Peyer's patch (tissue), 4 donors: ENCODE results near the gene CGA. TPM values are rescaled to one million over a fixed set of nuclear protein-coding genes. Genes with fewer than 3 reads are reported as not detected.
"Not testable (repeated sequence)": the region's sequence is repeated elsewhere in the genome, so short reads cannot be mapped to it uniquely, and the experiment has no call there.

ENCODE experiments used
- DNase-seq, 3 donors: peaks; one replicate each; pipeline ENCODE4 v3.0.0-alpha.2; 2017 to 2019
- H3K27ac ChIP-seq, 4 donors: fragments of 200-600 bp; sonication (generic); one replicate each; pipeline ENCODE4 v1.5.1; 2016 to 2019
- H3K27me3 ChIP-seq, 2 donors: fragments of 200-600 bp; sonication (generic); one replicate each; pipeline ENCODE4 v1.5.1; 2019
- H3K36me3 ChIP-seq, 3 donors: fragments of 200-600 bp; sonication (generic); one replicate each; pipeline ENCODE4 v1.5.1; 2016 to 2019
- H3K4me1 ChIP-seq, 4 donors: fragments of 200-600 bp; sonication (generic); one replicate each; pipeline ENCODE4 v1.5.1; 2016 to 2019
- H3K4me3 ChIP-seq, 4 donors: fragments of 200-600 bp; sonication (generic); 1 replicate in 3 of 4; 2 replicates in 1 of 4; pipeline ENCODE4 v1.5.1; 2016 to 2019; ENCODE audit warnings: mild to moderate bottlenecking in 1 of 4
- H3K9me3 ChIP-seq, 4 donors: fragments of 200-600 bp; sonication (generic); one replicate each; pipeline ENCODE4 v1.5.1; 2016 to 2019; ENCODE audit warnings: mild to moderate bottlenecking in 1 of 4
- CTCF ChIP-seq, 6 experiments: fragments of 450-650 bp in 4 of 6; fragments of 200-600 bp in 2 of 6; sonication (generic) in 1 of 6; IDR thresholded peaks; one replicate each; pipeline ENCODE4 v1.5.1; 2017 to 2019; ENCODE audit warnings: antibody characterized with exemption in 6 of 6, mild to moderate bottlenecking in 3 of 6, moderate library complexity in 1 of 6
- POLR2A ChIP-seq, 2 donors: fragments of 450-650 bp; IDR thresholded peaks; one replicate each; pipeline ENCODE4 v1.5.1; 2017; ENCODE audit warnings: antibody characterized with exemption in 2 of 2, mild to moderate bottlenecking in 2 of 2, moderate library complexity in 2 of 2
- total RNA-seq, 4 donors: library from RNA; depleted of rRNA; stranded (reverse); fragments of >200 nt; gene quantifications; one replicate each; pipeline ENCODE4 v1.1.0, GENCODE V29; 2016

Gene CGA
- total RNA-seq, result not detected

- no peaks in the 10 kb centered on the region for H3K36me3 ChIP-seq
- H3K4me3 ChIP-seq, result no peak within 1 kb of the TSS
- DNase-seq, result no peak
- no peak within 1 kb of the TSS for H3K27ac ChIP-seq
- TF ChIP-seq CTCF (IDR thresholded peaks at IDR 0.05), result no peak
- H3K27me3 ChIP-seq, result no peaks in the 10 kb centered on the region
- H3K9me3 ChIP-seq, result no peaks in the 10 kb centered on the region
- H3K4me1 ChIP-seq, result no peaks in the 10 kb centered on the region
These were observed at the start of gene CGA for GRCh38 chr6:87095087-87095509. Gene CGA (minus strand): TSS chr6:87095106. CDS start chr6:87088200, 6,906 bp downstream.

GRCh38 chr6:87139927-87140326 is 45.0 kb upstream of the CGA start:
- H3K4me3 ChIP-seq, DNase-seq, H3K9me3 ChIP-seq, H3K4me1 ChIP-seq, H3K36me3 ChIP-seq, H3K27ac ChIP-seq, H3K27me3 ChIP-seq: not testable (repeated sequence)

DNA sequence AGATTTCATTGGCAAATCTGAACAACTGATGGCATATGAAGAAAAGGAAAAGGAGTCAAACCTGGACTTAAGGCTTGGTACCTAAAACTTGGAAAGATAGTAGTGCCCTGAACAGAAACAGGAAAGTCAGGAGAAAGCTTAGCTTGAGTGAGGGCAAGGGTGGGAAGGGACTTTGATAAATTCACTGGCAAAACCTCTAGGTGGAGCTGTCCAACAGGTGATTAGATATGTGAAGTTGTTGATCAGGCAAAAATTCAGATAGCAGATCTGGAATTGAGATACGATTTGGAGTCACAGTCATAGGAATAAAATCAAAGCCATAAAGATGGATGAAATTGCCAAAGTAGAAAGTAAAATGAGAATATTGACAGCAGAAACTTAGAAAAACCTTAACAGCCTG is 44.3 kb upstream of the CGA start:
- Histone ChIP-seq H3K4me3 (no peak overlapping the region), H3K27ac (no peak overlapping the region), H3K36me3 (no peaks in the 10 kb centered on the region), H3K9me3 (no peaks in the 10 kb centered on the region), H3K4me1 (no peaks in the 10 kb centered on the region), H3K27me3 (no peaks in the 10 kb centered on the region)
- peak in 1 of 3 donors; percentile 64 for DNase-seq
- TF ChIP-seq CTCF (IDR thresholded peaks at IDR 0.05) (peak; percentile 60 to 93 (median 88)), POLR2A (IDR thresholded peaks at IDR 0.05) (no peak)

GRCh38 chr6:87136963-87137362 is 42.1 kb upstream of the CGA start:
- H3K9me3 ChIP-seq, result no peaks in the 10 kb centered on the region
- no peaks in the 10 kb centered on the region for H3K4me1 ChIP-seq
- H3K36me3 ChIP-seq, result no peaks in the 10 kb centered on the region
- TF ChIP-seq CTCF (IDR thresholded peaks at IDR 0.05), result no peak
- no peak for TF ChIP-seq POLR2A (IDR thresholded peaks at IDR 0.05)
- H3K27me3 ChIP-seq, result no peaks in the 10 kb centered on the region
- H3K4me3 ChIP-seq, result no peak overlapping the region
- H3K27ac ChIP-seq, result no peak overlapping the region
- DNase-seq, result no peak

GRCh38 chr6:87127737-87128136 is 32.8 kb upstream of the CGA start:
- no peaks in the 10 kb centered on the region for H3K4me1 ChIP-seq
- no peaks in the 10 kb centered on the region for H3K27me3 ChIP-seq
- H3K27ac ChIP-seq, result no peak overlapping the region
- no peak for DNase-seq
- no peaks in the 10 kb centered on the region for H3K9me3 ChIP-seq
- no peak overlapping the region for H3K4me3 ChIP-seq
- no peak for TF ChIP-seq CTCF (IDR thresholded peaks at IDR 0.05)
- no peak for TF ChIP-seq POLR2A (IDR thresholded peaks at IDR 0.05)
- no peaks in the 10 kb centered on the region for H3K36me3 ChIP-seq

GRCh38 chr6:87126501-87126900 is 31.6 kb upstream of the CGA start:
- TF ChIP-seq CTCF (IDR thresholded peaks at IDR 0.05) (no peak), POLR2A (IDR thresholded peaks at IDR 0.05) (no peak)
- no peaks in the 10 kb centered on the region for H3K4me1 ChIP-seq
- no peak overlapping the region for H3K4me3 ChIP-seq
- no peaks in the 10 kb centered on the region for H3K27me3 ChIP-seq
- DNase-seq, result no peak
- no peaks in the 10 kb centered on the region for H3K9me3 ChIP-seq
- H3K36me3 ChIP-seq, result no peaks in the 10 kb centered on the region
- H3K27ac ChIP-seq, result no peak overlapping the region
